GM23338 (cell line): ENCODE results near the gene PGA3. TPM values are rescaled to one million over a fixed set of nuclear protein-coding genes. Genes with fewer than 3 reads are reported as not detected.

Experiments
- ATAC-seq: fragments of 200-7000 bp; cut with Tn5 transposase; 3 replicates; pipeline ENCODE4 v1.9.1; 2020
- DNase-seq: peaks from one replicate; pipeline ENCODE4 v3.0.0-alpha.2; 2015; ENCODE audit warnings: low spot score
- H2AFZ ChIP-seq: fragments of 200-600 bp; sonication (generic); 2 replicates; pipeline ENCODE4 v1.8.0; 2016; ENCODE audit warnings: antibody characterized with exemption, mild to moderate bottlenecking, moderate library complexity
- H3F3A ChIP-seq: fragments of 200-600 bp; sonication (generic); replicated peaks from 2 replicates; pipeline ENCODE4 v1.8.0; 2017; ENCODE audit warnings: antibody characterized with exemption, mixed run types, low read depth
- H3K27ac ChIP-seq: fragments of 200-600 bp; sonication (generic); 2 replicates; pipeline ENCODE4 v1.6.1; 2016; ENCODE audit warnings: low read depth
- H3K27me3 ChIP-seq: fragments of 200-600 bp; sonication (generic); 2 replicates; pipeline ENCODE4 v1.8.0; 2016; ENCODE audit warnings: mild to moderate bottlenecking, mixed run types, moderate library complexity; ENCODE audit not compliant: insufficient read depth
- H3K36me3 ChIP-seq: fragments of 200-600 bp; sonication (generic); 2 replicates; pipeline ENCODE4 v1.8.0; 2016; ENCODE audit warnings: mild to moderate bottlenecking; ENCODE audit not compliant: insufficient read depth
- H3K4me1 ChIP-seq: fragments of 200-600 bp; sonication (generic); 2 replicates; pipeline ENCODE4 v1.8.0; 2016; ENCODE audit warnings: mild to moderate bottlenecking, moderate library complexity; ENCODE audit not compliant: insufficient read depth
- H3K4me2 ChIP-seq: fragments of 200-600 bp; sonication (generic); 2 replicates; pipeline ENCODE4 v1.7.1; 2017; ENCODE audit warnings: mixed run types
- H3K4me3 ChIP-seq: fragments of 200-600 bp; sonication (generic); 2 replicates; pipeline ENCODE4 v1.6.1; 2016; ENCODE audit warnings: mixed run types
- H3K79me2 ChIP-seq: fragments of 200-600 bp; sonication (generic); replicated peaks from 2 replicates; pipeline ENCODE4 v1.8.0; 2017; ENCODE audit warnings: mild to moderate bottlenecking; ENCODE audit not compliant: insufficient read depth
- H3K9me2 ChIP-seq: fragments of 200-600 bp; sonication (generic); 2 replicates; pipeline ENCODE4 v1.8.0; 2017; ENCODE audit not compliant: insufficient read depth
- H4K20me1 ChIP-seq: fragments of 200-600 bp; sonication (generic); replicated peaks from 2 replicates; pipeline ENCODE4 v1.8.0; 2017; ENCODE audit warnings: mild to moderate bottlenecking; ENCODE audit not compliant: insufficient read depth
- H3K27ac Mint-ChIP-seq: 2 replicates; pipeline ENCODE4 v1.8.0; 2020; ENCODE audit warnings: inconsistent platforms, mild to moderate bottlenecking, moderate library complexity, mixed read lengths
- H3K27me3 Mint-ChIP-seq: 3 replicates; pipeline ENCODE4 v1.8.0; 2022; ENCODE audit warnings: low read depth, mild to moderate bottlenecking, moderate library complexity, mixed read lengths, inconsistent platforms; ENCODE audit not compliant: insufficient read depth, poor library complexity
- H3K36me3 Mint-ChIP-seq: 3 replicates; pipeline ENCODE4 v1.8.0; 2021; ENCODE audit warnings: low read depth, mild to moderate bottlenecking, inconsistent platforms, moderate library complexity, mixed read lengths
- H3K4me1 Mint-ChIP-seq: 3 replicates; pipeline ENCODE4 v1.8.0; 2020; ENCODE audit warnings: mild to moderate bottlenecking, inconsistent platforms, mixed read lengths
- H3K4me3 Mint-ChIP-seq: 3 replicates; pipeline ENCODE4 v1.8.0; 2021; ENCODE audit warnings: moderate library complexity, mild to moderate bottlenecking, inconsistent platforms, mixed read lengths
- H3K9me3 Mint-ChIP-seq: 3 replicates; pipeline ENCODE4 v1.8.0; 2020; ENCODE audit warnings: moderate library complexity, mild to moderate bottlenecking, inconsistent platforms, mixed read lengths
- CREB1 ChIP-seq: fragments of 250-450 bp; sonication (Bioruptor Pico); IDR thresholded peaks from 2 replicates; pipeline ENCODE4 v1.5.0; 2020; ENCODE audit warnings: low read depth, mild to moderate bottlenecking, moderate library complexity
- CTCF ChIP-seq, 2 experiments: fragments of 200-600 bp in 1 of 2; sonication (generic) in 1 of 2; conservative IDR thresholded peaks; 2 replicates each; pipeline versions ENCODE4 v1.5.1 to v1.6.1; 2016 to 2017; ENCODE audit warnings: antibody characterized with exemption in 2 of 2, low read depth in 2 of 2, mild to moderate bottlenecking in 2 of 2, moderate library complexity in 1 of 2
- ETS1 ChIP-seq: IDR thresholded peaks from 2 replicates; pipeline ENCODE4 v1.6.1; 2016; ENCODE audit warnings: antibody characterized with exemption
- EZH2 ChIP-seq: fragments of 200-600 bp; sonication (generic); IDR thresholded peaks from one replicate; pipeline ENCODE4 v1.8.0; 2017; ENCODE audit warnings: antibody characterized with exemption, mild to moderate bottlenecking, low read depth; ENCODE audit not compliant: unreplicated experiment
- EZH2phosphoT487 ChIP-seq: fragments of 200-600 bp; sonication (generic); IDR thresholded peaks from one replicate; pipeline ENCODE4 v1.8.1; 2018; ENCODE audit warnings: antibody characterized with exemption; ENCODE audit not compliant: unreplicated experiment
- JUNB ChIP-seq: IDR thresholded peaks from one replicate; pipeline ENCODE4 v1.6.1; 2016; ENCODE audit warnings: antibody characterized with exemption; ENCODE audit not compliant: unreplicated experiment
- NANOG ChIP-seq: IDR thresholded peaks from 2 replicates; pipeline ENCODE4 v1.6.1; 2016; ENCODE audit warnings: antibody characterized with exemption, borderline replicate concordance
- POLR2AphosphoS5 ChIP-seq: IDR thresholded peaks from 2 replicates; pipeline ENCODE4 v1.6.1; 2016; ENCODE audit warnings: antibody characterized with exemption, low read depth
- REST ChIP-seq: IDR thresholded peaks from one replicate; pipeline ENCODE4 v1.6.1; 2018; ENCODE audit warnings: antibody characterized with exemption; ENCODE audit not compliant: unreplicated experiment
- STAT1 ChIP-seq: IDR thresholded peaks from one replicate; pipeline ENCODE4 v1.6.1; 2016; ENCODE audit warnings: antibody characterized with exemption; ENCODE audit not compliant: unreplicated experiment
- ZNF114 ChIP-seq: fragments of 250-450 bp; sonication (Bioruptor Pico); IDR thresholded peaks from 2 replicates; pipeline ENCODE4 v1.5.0; 2020; ENCODE audit warnings: mild to moderate bottlenecking, moderate library complexity
- ZNF331 ChIP-seq: fragments of 250-450 bp; sonication (Bioruptor Pico); IDR thresholded peaks from 2 replicates; pipeline ENCODE4 v1.5.0; 2020; ENCODE audit warnings: low read depth, mild to moderate bottlenecking, moderate library complexity
- polyA plus RNA-seq: library from polyadenylated mRNA; unstranded; fragments of >200 nt; fragmentation: Nextera tagmentation; extraction: Ambion mirVana; gene quantifications from 2 replicates; pipeline ENCODE4 v1.2.1, GENCODE V29; 2016
- total RNA-seq: library from RNA; depleted of rRNA; stranded (reverse); fragments of >200 nt; shearing (Covaris generic); gene quantifications from 2 replicates; pipeline ENCODE4 v1.2.3, GENCODE V29; 2014

PGA3 gene
- total and polyA plus RNA-seq, 2 experiments from 2014 or later, result 0.37 TPM; not detected in 1

GRCh38 chr11:61170566-61170965, 32.7 kb upstream of the PGA3 start:
- DNase-seq (no peak), ATAC-seq (no peak)
- Histone ChIP-seq H3K9me2 (peaks cover 4% of the 10 kb centered on the region; the same call in 1 of the 2 replicates), H4K20me1 (no peaks in the 10 kb centered on the region), H3K27ac (no peak overlapping the region), H3K27me3 (no peaks in the 10 kb centered on the region), H3F3A (no peaks in the 10 kb centered on the region), H3K4me3 (no peak overlapping the region), H2AFZ (no peak overlapping the region), H3K36me3 (no peaks in the 10 kb centered on the region), H3K4me1 (no peaks in the 10 kb centered on the region), H3K4me2 (no peak overlapping the region), H3K79me2 (no peaks in the 10 kb centered on the region)
- Mint-ChIP-seq H3K9me3 (peaks cover 9% of the 10 kb centered on the region), H3K4me3 (no peak overlapping the region), H3K36me3 (no peaks in the 10 kb centered on the region; the same call in 2 of the 3 replicates), H3K27me3 (peaks cover 13% of the 10 kb centered on the region), H3K4me1 (no peaks in the 10 kb centered on the region; the same call in 2 of the 3 replicates), H3K27ac (no peak overlapping the region)
- TF ChIP-seq EZH2 (no peak), REST (no peak)

GRCh38 chr11:61171907-61172306, 31.4 kb upstream of the PGA3 start:
- Histone ChIP-seq H3K4me1 (no peaks in the 10 kb centered on the region), H3K9me2 (peaks cover 4% of the 10 kb centered on the region; the same call in 1 of the 2 replicates), H3K36me3 (no peaks in the 10 kb centered on the region), H3K27ac (no peak overlapping the region), H3K4me3 (no peak overlapping the region), H3F3A (no peaks in the 10 kb centered on the region), H2AFZ (no peak overlapping the region), H3K79me2 (no peaks in the 10 kb centered on the region), H3K27me3 (no peaks in the 10 kb centered on the region), H4K20me1 (no peaks in the 10 kb centered on the region), H3K4me2 (no peak overlapping the region)
- no peak overlapping the region for H3K4me3 Mint-ChIP-seq
- H3K27ac Mint-ChIP-seq, result no peak overlapping the region
- H3K27me3 Mint-ChIP-seq, result peaks cover 15% of the 10 kb centered on the region
- peaks cover 9% of the 10 kb centered on the region for H3K9me3 Mint-ChIP-seq
- no peaks in the 10 kb centered on the region; the same call in 2 of the 3 replicates for H3K4me1 Mint-ChIP-seq
- DNase-seq, result no peak
- H3K36me3 Mint-ChIP-seq, result no peaks in the 10 kb centered on the region; the same call in 2 of the 3 replicates
- no peak for ATAC-seq
- TF ChIP-seq NANOG, result no peak
- TF ChIP-seq POLR2AphosphoS5, result no peak
- TF ChIP-seq ZNF331, result no peak
- TF ChIP-seq EZH2phosphoT487, result no peak
- no peak for TF ChIP-seq CREB1 (CRISPR knock-in tag)
- no peak for TF ChIP-seq EZH2
- TF ChIP-seq CTCF (conservative IDR thresholded peaks at IDR 0.05; ENCODE audit: low read depth in 2 of 2), result no peak
- TF ChIP-seq JUNB, result no peak
- no peak for TF ChIP-seq STAT1
- TF ChIP-seq REST, result no peak
- no peak for TF ChIP-seq ZNF114 (CRISPR knock-in tag)
- no peak for TF ChIP-seq ETS1
